GM10847 (cell line): Measurements from ENCODE around the gene TNPO1.
A peak's percentile ranks its signal among the peaks of the same experiment; 100 is the strongest.

Experiments used
- POLR2A ChIP-seq: IDR thresholded peaks from 2 replicates; pipeline ENCODE4 v1.6.1; 2011; ENCODE audit not compliant: insufficient read length; ENCODE audit errors: extremely low read depth

Gene TNPO1

DNA sequence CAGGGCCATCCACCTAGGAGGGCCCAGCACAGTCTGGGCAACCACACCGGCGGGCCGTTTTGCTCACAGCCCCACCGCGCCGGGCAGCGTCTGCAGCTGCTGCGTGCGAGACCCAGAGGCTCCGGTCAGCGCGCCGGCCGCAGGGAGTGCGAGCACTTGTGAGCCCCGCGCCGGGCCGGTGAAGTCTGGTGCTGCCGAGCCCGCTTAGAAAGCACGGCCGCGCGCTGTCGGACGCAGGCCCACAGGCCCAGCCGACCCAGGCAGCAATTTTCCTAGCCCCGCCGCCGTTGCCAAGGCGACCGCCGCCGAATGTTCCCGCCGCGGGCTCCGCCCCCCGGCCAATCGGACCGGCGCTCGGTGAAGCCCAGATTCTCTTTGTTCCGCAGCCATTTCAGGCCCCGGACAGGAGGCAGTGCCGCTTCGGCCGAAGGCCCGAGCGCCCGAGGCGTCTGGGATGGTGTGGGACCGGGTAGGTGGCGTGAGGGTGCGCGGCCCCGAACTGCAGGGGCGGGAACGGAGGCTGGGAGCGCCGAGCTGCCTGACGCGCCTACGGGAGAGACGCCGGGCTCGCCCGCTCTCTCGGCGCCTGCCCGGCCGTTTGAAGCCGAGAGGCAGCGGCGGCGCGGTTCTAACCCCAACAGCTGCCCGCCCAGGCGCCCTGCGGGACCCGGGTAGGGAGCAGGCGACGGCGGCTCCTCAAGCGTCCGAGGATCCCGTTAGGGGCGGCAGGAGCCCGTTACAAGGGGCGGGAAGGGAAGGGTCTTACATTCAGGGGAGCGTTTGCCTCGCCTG, at the start of gene TNPO1:
TSS of gene TNPO1 (plus strand) at position 378 of the 792 bp plus-strand sequence. CDS start at position 455, 77 bp downstream.
- peak; percentile 89 for TF ChIP-seq POLR2A

DNA sequence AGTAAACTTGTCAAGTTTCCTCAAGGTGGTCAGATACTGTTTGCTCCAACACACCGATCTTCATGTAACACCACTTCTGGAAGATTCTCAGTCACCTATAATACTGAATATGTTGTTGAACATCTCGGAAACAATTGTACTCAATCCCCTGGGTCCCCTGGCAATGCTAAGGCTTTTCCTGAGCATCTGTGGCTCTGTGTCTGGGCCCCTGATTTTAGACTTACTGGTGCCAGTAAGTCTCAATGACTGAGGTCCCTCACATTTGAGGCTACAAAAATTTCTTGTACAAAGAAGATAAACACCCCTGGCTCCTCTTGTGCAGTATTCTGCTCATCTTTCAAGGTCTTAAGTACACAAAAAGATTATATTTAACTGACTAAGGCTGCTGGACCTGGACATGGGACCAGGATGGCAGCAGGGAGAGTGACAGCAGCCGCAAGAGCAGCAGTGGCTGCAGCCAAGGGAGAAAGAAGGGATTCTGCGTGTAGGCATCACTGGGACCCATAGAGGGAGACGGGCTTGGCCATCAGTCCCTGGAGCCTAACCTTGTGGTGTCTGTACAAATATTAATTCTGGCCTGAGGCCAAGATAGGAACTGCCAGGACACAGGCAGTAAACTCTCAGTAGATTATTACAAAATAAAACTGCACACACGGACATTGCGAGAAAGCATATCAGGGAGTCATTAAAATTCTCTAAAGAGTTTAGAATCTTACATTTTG, 49.0 kb upstream of the TNPO1 start:
- no peak for TF ChIP-seq POLR2A

DNA sequence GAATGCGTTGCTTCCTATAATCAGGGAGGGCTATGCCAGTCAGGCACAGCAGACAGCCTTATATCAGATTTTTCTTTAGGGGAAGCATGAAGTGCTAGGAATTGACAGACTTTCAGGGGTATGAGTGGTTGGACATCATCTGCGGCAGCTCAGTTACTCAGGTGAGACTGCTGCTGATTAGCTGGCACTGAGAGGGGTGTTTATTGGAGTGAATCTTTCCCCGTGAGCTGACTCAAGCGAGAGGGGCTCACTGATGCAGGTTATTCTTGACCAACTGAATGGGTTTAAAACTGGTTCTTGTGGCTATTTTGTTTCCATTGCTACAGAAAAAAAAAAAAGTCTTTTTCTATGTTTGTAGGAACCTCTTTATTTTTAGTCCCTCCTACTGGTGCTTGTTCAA, 46.2 kb upstream of the TNPO1 start:
- TF ChIP-seq POLR2A = no peak

DNA sequence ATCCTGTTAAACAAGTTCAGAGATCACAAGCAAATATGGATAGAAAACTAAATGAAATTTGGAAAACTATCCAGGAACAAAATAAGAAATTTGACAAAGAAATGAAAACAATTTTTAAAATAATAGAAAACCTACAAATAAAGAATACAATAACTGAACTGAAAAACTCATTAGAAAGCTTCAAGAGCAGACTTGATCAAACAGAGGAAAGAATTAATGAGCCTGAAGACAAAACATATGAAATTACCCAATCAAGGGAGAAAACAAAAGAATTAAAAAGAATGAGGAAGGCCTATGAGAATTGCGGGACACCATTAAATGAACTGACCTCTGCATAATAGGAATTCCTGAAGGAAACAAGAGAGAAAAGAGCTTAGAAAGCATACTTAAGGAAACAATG, 39.8 kb upstream of the TNPO1 start:
- no peak for TF ChIP-seq POLR2A

DNA sequence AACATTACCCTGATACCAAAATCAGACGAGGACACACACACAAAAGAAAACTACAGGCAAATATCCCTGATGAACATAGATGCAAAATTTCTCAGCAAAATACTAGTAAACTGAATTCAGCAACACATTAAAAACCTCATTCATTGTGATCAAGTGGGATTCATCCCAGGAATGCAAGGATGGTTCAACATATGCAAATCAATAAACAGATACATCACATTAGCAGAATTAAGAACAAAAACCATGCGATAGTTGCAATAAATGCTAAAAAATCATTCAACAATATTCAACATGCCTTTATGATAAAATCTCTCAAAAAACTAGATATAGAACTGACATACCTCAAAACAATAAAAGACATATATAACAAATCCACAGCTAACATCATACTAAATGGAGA, 36.9 kb upstream of the TNPO1 start:
- no peak for TF ChIP-seq POLR2A

DNA sequence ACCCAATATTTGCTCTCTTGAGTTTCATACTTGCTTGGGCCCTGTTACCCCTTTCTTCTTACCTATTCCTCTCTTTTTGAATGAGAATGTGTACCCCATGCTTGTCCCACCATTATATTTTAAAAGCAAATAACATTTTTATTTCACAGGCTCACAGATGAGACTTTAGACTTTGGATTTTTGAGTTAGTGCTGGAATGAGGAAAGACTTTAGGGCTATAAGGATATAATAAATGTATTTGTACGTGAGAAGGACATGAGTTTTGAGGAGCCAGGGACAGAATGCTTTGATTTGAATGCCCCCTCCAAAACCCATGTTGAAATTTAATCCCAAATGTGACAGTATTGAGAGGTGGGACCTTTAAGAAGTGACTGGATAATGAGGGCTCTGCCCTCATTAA, 33.1 kb upstream of the TNPO1 start:
- no peak for TF ChIP-seq POLR2A

DNA sequence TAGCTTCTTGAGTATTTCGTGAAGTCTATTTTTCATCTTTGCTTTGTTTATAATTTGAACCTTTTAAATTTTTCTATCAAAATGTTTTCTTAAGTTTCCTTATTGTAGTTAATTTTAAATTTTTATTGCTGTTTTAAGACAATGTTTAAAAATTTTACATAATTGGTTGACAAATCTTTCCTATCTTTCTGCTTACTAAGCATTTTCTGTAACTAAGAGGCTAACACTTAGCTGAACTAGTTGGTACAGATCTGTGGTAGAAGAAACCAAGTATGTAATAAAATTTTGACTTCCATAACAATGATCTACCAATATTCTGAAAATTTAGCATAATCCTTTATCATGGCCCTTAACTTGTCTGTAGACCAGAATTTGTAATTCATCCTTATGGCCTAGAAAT, 32.3 kb upstream of the TNPO1 start:
- no peak for TF ChIP-seq POLR2A

DNA sequence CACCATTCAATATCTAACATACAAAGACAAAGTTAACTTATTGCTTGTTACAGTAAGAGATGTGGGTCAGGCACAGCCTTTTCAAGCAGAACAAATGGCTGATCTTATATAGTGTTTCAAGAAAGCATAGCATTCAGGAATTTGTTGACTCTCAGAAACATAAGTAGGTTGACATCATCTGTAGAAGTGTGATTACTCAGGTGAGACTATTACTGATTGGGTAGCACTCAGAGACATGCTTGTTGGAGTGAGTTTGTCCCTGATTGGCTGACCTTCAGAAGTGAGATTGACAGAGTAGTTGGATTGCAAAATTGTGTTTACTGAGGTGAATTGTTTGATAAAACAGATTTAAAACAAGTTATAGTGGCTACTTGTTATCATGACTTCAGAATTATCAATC, 30.7 kb upstream of the TNPO1 start:
- TF ChIP-seq POLR2A = no peak

DNA sequence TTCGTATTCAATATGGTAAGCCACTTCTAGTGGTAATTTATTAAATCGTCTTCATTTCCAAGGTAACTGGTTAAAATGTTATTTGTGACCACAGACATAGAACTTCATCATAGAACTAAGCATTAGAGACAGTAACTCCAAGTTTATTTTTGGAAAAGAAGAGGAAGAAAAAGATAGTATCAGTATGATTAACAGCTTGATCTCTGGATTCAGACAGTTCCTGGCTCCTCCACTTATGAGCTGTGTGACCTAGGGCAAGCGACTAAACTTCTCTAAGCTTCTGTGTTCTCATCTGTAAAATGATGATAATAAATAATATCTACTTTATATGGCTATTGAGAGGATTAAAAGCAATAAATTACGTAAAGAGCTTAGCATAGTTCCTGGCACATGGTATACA, 29.8 kb upstream of the TNPO1 start:
- TF ChIP-seq POLR2A = no peak

DNA sequence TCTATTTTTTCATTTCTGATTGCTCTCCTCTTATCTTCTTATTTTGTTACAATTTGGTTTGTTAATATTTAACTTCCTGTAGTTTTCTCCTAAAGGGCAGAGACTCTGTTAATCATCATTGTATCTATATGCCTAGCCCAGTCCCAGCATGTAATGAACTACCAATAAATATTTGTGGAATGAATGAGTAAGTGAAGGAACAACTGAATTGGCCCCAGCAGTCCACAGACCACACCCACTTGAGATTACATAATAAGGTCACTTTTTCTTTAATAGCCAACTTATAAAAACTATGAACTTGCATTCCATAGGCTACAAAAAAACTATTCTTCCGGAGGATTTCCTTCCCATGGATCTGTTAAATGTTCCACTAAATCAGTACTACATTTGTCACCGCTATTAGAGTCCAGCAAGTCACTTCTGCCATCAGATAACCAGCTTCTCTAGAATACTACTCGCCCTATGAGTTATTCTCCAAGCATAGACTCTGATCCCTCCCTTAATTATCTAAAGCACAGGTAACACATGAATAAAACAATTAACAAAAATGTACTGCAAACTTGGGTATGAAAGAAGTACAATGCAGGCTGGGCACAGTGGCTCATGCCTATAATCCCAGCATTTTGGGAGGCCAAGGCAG, 27.5 kb upstream of the TNPO1 start:
- no peak for TF ChIP-seq POLR2A

DNA sequence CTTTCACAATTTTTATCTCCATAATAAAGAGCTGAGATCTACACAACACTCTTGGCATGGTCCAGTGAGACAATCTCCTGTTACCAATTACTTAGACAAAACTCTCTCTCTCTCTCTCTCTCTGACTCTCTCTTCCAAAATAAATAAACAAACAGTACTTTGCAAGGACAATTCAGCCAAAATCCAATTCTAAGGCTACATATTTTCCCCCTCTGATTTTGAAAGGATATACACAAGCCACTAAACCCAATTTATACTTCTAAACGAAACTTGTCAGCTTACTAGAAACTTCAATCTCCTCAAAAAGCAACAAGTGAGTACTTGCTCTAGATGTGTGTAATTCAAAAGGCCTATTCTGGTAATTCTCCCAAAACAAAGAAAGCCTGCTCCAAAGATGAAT, 26.3 kb upstream of the TNPO1 start:
- no peak for TF ChIP-seq POLR2A

DNA sequence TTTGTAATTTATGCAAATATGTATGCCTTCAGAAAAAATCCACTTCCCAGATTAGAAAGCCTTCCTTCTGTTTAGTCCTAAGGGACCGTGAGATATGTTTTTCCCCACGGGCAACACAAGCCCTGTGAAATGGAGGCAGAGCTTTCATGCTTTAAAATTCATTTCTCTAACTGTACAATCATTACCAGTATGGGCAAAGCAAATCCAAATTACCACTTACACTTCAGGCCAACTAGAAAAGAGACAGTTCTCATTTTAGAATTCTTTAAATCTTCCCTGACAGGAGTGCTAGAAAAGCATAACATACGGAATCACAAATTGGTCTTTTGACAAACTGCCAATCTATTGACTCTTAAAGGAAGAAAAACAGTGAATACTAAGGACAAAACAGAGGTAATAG, 20.5 kb upstream of the TNPO1 start:
- no peak for TF ChIP-seq POLR2A

DNA sequence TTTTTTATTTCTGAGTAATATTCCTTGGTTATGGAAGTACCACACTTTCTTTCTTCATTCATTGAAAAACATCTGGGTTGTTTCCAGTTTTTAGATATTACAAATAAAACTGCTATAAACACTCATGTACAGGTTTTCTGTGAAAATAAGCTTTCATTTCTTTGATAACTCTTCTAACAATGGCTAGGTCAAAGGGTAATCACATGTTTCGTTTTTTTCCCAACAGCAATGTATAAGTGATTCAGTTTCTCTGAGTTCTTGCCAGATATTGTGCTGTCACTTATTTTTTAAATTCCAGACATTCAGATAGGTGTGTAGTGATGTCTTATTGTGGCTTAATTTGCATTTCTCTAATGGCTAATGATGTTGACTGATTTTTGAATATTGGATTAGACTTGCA, 16.7 kb upstream of the TNPO1 start:
- TF ChIP-seq POLR2A = no peak

DNA sequence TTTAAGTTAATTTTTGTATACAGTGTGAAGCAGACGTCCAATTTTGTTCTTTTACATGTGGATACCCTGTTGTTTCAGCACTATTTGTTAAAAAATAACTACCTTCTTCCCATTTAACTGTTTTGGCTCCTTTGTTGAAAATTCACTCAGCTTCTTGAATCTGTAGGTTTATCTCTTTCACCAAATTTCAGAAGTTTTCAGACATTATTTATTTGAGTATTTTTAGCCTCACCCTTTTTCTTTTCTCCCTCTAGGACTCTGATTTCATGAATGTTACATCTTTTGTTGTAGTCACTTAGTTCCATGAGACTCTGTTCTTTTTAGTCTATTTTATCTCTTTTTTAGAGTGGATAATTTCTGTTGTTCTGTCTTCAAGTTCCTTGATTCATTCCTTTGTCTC, 4.6 kb upstream of the TNPO1 start:
- no peak for TF ChIP-seq POLR2A

DNA sequence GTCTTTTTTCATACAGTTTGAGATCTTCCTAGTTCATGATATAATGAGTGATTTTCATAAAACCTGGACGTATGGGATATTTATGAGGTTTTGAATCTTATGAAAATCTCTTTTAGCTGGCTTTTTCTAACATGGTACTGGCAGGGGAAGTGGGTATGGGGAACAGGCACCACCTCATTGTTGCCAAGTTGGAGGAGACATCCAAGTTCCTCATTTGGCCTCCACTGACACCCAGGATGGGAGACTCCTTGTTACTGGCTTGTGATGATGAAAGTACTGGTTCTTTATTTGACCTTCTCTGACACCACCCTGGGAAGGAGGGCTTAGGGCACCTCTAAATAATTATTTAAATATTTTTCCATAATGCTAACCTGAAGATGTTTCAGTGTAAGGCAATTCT, 4.0 kb upstream of the TNPO1 start:
- TF ChIP-seq POLR2A = no peak

DNA sequence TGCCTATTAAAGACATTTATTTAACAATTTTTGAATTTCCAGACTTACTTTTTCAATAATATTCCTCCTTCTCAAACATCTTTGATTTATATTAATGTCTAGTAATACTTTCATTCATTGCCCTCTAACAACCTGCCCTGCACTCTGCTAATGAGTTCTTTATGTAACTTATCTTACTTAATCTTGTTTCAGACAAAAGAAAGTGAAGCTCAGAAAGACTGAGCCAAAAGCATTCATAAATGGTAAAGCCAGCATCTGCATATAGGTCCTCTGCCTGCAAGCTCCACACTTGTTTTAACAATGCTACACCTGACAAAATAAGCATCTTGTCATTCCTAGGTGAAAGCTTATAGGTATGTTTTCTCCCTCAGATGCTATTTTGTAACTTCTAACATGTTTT, 2.4 kb upstream of the TNPO1 start:
- no peak for TF ChIP-seq POLR2A

DNA sequence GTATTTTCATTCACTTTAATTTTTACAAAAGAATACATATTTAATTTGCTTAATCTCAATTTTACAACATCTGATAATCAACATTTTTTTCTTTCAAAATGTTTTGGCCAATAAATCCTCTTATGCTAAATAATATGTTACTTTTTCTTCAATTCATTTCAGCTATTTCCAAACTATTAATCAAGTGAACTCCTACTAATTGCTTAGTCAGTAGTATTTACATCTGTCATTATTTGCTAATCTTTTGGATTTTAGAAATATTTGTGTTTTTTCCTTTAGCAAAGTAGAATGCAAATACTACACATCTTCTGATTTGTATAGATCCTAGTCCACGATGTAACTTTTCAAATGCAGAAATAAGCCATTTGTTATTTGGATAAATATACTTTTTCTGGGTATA, 1.6 kb upstream of the TNPO1 start:
- TF ChIP-seq POLR2A = no peak
